ENCODE measurements around the gene TBX10.
"Not testable (repeated sequence)": the region's sequence is repeated elsewhere in the genome, so short reads cannot be mapped to it uniquely, and the experiment has no call there.

The TBX10 gene

GRCh38 chr11:67631411-67631810, 8.2 kb downstream of the TBX10 start:
- DNase-seq = no peak

- no peak for DNase-seq
These were observed 8.6 kb downstream of the TBX10 start for GRCh38 chr11:67630943-67631331.

GRCh38 chr11:67630228-67630942, 9.2 kb downstream of the TBX10 start:
- peak; percentile 94 for DNase-seq

- DNase-seq = peak; percentile 84
These were observed 10.0 kb downstream of the TBX10 start, which contains the start of gene NUDT8 for GRCh38 chr11:67629386-67630227. Gene NUDT8, minus strand, starts transcription at chr11:67629937. Its CDS starts 26 bp downstream, at chr11:67629911.

GRCh38 chr11:67628710-67629385, 10.7 kb downstream of the TBX10 start:
- DNase-seq = no peak

- DNase-seq = no peak
These were observed 11.5 kb downstream of the TBX10 start for GRCh38 chr11:67627812-67628624.

- DNase-seq = no peak
These were observed 12.1 kb downstream of the TBX10 start for GRCh38 chr11:67627441-67627811.

GRCh38 chr11:67626970-67627369, 12.6 kb downstream of the TBX10 start:
- no peak for DNase-seq

- DNase-seq = not testable (repeated sequence)
These were observed 13.3 kb downstream of the TBX10 start for GRCh38 chr11:67626131-67626833.

- DNase-seq = not testable (repeated sequence)
These were observed 15.8 kb downstream of the TBX10 start for GRCh38 chr11:67623795-67624194.

- not testable (repeated sequence) for DNase-seq
These were observed 16.7 kb downstream of the TBX10 start for GRCh38 chr11:67622905-67623304.

- not testable (repeated sequence) for DNase-seq
These were observed 17.6 kb downstream of the TBX10 start for GRCh38 chr11:67621928-67622327.

GRCh38 chr11:67620621-67621020, 18.9 kb downstream of the TBX10 start:
- not testable (repeated sequence) for DNase-seq

GRCh38 chr11:67619683-67620618, 19.6 kb downstream of the TBX10 start:
- not testable (repeated sequence) for DNase-seq

GRCh38 chr11:67618901-67619659, 20.5 kb downstream of the TBX10 start:
- DNase-seq = not testable (repeated sequence)

GRCh38 chr11:67617243-67617953, 22.2 kb downstream of the TBX10 start:
- no peak for DNase-seq

GRCh38 chr11:67616431-67617242, 22.9 kb downstream of the TBX10 start:
- DNase-seq = no peak

Measured in right kidney (tissue), 1 donor.